GM06990 (cell line): ENCODE measurements around the gene LSM4.
"Not testable (repeated sequence)": the region's sequence is repeated elsewhere in the genome, so short reads cannot be mapped to it uniquely, and the experiment has no call there.

Source experiments
- DNase-seq: peaks from one replicate; pipeline ENCODE4 v3.0.0-alpha.2; 2011; ENCODE audit not compliant: insufficient read length; ENCODE audit errors: extremely low read depth
- H3K27me3 ChIP-seq: replicated peaks from 2 replicates; pipeline ENCODE4 v1.6.0; 2011; ENCODE audit warnings: low read length; ENCODE audit not compliant: control insufficient read depth, insufficient read depth
- H3K36me3 ChIP-seq: 2 replicates; pipeline ENCODE4 v1.5.1; 2011; ENCODE audit warnings: low read length; ENCODE audit not compliant: control insufficient read depth, insufficient read depth
- H3K4me3 ChIP-seq: replicated peaks from 2 replicates; pipeline ENCODE4 v1.5.1; 2011; ENCODE audit warnings: low read depth, mild to moderate bottlenecking, control low read depth, low read length
- TF ChIP-seq, protein P1 (sequence below): IDR thresholded peaks from 2 replicates; pipeline ENCODE4 v1.5.1; 2011; ENCODE audit warnings: low read length, control low read depth, mild to moderate bottlenecking, inconsistent platforms; ENCODE audit not compliant: insufficient read depth, poor library complexity, severe bottlenecking

The LSM4 gene

DNA sequence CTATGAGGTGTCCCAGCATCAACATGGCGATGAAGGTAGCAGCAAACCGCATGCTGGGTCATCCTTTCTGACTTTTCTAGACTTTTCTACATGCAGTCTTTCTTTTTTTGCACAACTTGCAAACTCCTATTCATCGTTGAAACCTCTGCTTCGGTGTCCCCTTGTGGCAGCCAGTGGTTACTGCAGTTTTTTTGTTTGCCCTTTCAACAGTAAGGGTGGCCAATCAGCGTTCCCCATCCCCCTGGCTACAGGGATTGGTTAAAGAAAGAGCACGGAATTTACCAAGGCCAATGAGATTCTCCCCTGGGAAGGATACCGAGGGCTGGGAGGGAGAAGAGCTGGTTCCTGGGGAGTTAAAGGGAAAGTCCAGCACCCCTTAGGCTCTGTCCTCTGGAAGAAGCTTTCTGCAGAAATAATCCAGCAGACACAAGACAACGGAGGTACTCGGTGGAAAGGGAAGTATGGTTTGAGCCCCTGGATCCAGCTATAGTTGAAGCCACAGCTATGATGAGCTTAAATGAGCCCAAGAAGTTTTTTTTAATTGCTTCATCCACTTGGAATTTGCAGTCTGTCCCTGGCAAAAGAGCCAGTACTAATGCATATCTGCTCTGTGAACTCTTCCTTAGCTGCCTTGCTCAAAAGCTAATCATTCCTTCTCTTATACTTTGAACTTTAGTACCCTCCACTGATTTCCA, 5.6 kb upstream of the LSM4 start:
- Histone ChIP-seq H3K4me3 (peak overlapping the region; percentile 53), H3K27me3 (no peaks in the 10 kb centered on the region), H3K36me3 (no peaks in the 10 kb centered on the region)
- peak; percentile 69 for DNase-seq
- TF ChIP-seq, protein P1, sequence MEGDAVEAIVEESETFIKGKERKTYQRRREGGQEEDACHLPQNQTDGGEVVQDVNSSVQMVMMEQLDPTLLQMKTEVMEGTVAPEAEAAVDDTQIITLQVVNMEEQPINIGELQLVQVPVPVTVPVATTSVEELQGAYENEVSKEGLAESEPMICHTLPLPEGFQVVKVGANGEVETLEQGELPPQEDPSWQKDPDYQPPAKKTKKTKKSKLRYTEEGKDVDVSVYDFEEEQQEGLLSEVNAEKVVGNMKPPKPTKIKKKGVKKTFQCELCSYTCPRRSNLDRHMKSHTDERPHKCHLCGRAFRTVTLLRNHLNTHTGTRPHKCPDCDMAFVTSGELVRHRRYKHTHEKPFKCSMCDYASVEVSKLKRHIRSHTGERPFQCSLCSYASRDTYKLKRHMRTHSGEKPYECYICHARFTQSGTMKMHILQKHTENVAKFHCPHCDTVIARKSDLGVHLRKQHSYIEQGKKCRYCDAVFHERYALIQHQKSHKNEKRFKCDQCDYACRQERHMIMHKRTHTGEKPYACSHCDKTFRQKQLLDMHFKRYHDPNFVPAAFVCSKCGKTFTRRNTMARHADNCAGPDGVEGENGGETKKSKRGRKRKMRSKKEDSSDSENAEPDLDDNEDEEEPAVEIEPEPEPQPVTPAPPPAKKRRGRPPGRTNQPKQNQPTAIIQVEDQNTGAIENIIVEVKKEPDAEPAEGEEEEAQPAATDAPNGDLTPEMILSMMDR = peak; percentile 96

DNA sequence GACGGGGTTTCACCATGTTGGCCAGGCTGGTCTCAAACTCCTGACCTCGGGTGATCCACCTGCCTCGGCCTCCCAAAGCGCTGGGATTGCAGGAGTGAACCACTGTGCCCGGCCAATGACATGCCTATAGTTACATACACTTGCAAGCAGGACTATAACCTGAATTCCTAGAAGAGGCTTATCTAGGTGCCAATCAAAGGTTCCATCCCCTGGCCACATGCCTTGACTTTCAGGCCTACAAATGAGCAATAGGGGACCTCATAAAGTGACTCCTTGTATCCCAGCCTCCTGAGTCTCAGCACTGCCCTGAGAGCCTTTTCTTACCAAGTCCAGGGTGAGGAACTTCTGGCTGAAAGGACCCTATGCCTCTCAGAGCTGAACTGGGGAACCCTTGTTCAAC, 3.9 kb upstream of the LSM4 start:
- H3K27me3 ChIP-seq = no peaks in the 10 kb centered on the region
- TF ChIP-seq, protein P1 = no peak
- DNase-seq = no peak
- H3K4me3 ChIP-seq = no peak overlapping the region
- no peaks in the 10 kb centered on the region for H3K36me3 ChIP-seq

DNA sequence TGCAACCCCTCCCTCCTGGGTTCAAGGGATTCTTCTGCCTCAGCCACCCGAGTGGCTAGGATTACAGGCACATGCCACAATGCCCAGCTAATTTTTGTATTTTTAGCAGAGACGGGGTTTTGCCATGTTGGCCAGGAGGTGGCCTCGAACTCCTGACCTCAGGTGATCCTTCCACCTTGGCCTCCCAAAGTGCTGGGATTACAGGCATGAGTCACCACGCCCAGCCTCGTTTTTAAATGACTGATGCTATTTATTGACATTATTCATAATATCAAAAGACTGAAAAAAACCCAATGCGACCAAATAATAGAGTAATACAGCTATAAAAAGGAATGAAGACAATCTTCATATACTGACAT, 1.5 kb upstream of the LSM4 start:
- H3K36me3 ChIP-seq = not testable (repeated sequence)

DNA sequence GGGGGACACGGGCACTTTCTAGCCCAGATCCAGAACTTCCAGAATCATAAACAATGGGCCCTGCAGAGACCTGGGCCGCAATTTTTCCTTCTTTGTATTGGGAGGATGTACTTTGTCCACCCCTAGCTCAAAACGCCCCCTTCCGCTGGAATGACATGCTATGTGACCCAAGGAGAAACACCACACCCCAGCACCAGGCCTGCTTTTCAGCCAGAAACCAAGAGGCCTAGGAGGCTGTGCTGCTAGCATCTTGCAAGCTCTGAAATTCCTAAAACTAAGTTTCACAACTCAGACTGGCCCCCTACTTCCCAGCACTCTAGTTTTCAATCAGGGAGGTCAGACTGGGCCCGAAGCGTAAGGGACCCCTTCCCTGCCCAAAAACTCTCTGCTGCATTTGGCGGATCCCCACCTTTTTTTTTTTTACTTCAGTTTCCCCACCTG, 538 bp downstream of the LSM4 start:
- DNase-seq = no peak
- peaks cover 5% of the 10 kb centered on the region for H3K36me3 ChIP-seq
- peak overlapping the region; percentile 80 for H3K4me3 ChIP-seq
- H3K27me3 ChIP-seq = no peaks in the 10 kb centered on the region
- TF ChIP-seq, protein P1 = peak; percentile 56

More for the DNA sequence above, 1.5 kb upstream of the LSM4 start:
- not testable (repeated sequence) for DNase-seq, H3K4me3 ChIP-seq, H3K27me3 ChIP-seq

DNA sequence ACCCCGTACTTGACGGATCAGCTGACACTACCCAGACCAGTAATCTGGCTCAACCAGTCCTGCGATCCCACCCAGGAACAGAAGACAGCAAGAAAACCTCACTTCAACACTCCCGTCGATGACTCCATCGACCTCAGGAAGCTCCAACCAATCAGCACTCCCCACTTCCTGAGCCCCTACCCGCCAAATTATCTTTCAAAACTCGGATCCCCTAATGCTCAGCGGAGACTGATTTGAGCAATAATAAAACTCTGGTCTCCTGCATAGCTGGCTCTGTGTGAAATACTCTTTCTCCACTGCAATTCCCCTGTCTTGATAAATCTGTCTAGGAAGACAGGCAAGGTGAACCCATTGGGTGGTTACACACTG, 1.2 kb downstream of the LSM4 start:
- peak overlapping the region; percentile 80 for H3K4me3 ChIP-seq
- no peak for DNase-seq
- TF ChIP-seq, protein P1 = no peak
- peaks cover 5% of the 10 kb centered on the region for H3K36me3 ChIP-seq
- H3K27me3 ChIP-seq = no peaks in the 10 kb centered on the region

DNA sequence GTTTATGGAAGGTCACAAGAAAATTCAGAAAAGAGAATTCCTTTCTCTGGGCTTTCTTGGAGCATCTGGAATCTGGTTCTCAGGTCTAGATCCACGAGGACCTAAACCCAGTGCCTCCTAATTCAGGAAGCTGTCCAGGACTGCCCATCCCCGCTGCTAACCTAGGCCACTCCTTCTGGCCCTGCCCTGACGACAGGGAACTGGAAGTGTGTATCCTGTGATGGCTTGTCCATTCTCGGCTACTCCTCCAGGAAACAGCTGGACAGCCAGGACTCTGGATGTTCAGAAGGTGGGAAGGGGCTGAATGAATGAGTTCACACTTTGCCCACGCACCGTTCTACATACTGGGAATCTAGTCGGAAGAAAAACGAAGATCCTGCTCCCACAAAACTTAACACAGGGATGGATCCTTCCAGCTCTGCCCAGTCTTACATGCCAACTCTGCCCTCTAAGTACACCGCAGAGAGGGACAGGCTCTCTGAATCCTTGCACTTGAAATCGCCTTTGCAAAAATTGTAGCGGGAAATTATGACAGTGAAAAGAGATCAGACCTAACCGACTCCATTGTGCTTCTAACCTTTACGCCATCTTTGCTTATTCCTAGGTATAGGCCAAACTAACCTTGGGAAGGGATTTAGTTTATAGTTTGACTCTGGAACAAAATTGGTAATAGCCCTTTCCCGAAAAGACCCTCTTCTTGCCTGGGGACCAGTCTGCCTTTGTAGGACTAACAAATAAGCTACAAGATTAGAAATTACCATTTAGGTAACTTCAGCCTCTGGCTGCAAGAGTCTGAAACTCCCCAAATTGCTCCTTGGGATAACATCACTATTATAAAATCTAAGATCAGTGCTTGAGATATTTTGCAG, 1.8 kb downstream of the LSM4 start:
- TF ChIP-seq, protein P1 = no peak
- H3K4me3 ChIP-seq = peak overlapping the region; percentile 80
- H3K36me3 ChIP-seq = peaks cover 5% of the 10 kb centered on the region
- H3K27me3 ChIP-seq = no peaks in the 10 kb centered on the region
- no peak for DNase-seq
